Neural cell (in vitro differentiated cells): ENCODE data around the gene CENPX. TPM values are rescaled to one million over a fixed set of nuclear protein-coding genes. Genes with fewer than 3 reads are reported as not detected.

Experiments used
- H2AFZ ChIP-seq: fragments of 200-600, 300-800 bp; sonication (generic), shearing (Covaris generic); 2 replicates; pipeline ENCODE4 v1.6.0; 2014; ENCODE audit warnings: low read depth, mild to moderate bottlenecking, antibody characterized with exemption, low read length, moderate library complexity
- H3F3A ChIP-seq: fragments of 200-600 bp; shearing (Covaris generic); 2 replicates; pipeline ENCODE4 v1.6.1; 2016; ENCODE audit warnings: mild to moderate bottlenecking, moderate library complexity, mixed read lengths, antibody characterized with exemption, low read length; ENCODE audit not compliant: insufficient read depth, poor library complexity, severe bottlenecking
- H3K27ac ChIP-seq: fragments of 200-600, 300-800 bp; sonication (generic), shearing (Covaris generic); 2 replicates; pipeline ENCODE4 v1.5.1; 2014; ENCODE audit warnings: mild to moderate bottlenecking, low read length, moderate library complexity
- H3K27me3 ChIP-seq: fragments of 300-800, 200-600 bp; sonication (generic), shearing (Covaris generic); 2 replicates; pipeline ENCODE4 v1.6.0; 2014; ENCODE audit warnings: mild to moderate bottlenecking, low read depth, low read length, moderate library complexity; ENCODE audit not compliant: insufficient read depth
- H3K36me3 ChIP-seq: fragments of 300-800, 200-600 bp; sonication (generic), shearing (Covaris generic); 2 replicates; pipeline ENCODE4 v1.5.1; 2014; ENCODE audit warnings: mild to moderate bottlenecking, antibody characterized with exemption, low read length, moderate library complexity; ENCODE audit not compliant: insufficient read depth
- H3K4me2 ChIP-seq: fragments of 300-800, 200-600 bp; sonication (generic), shearing (Covaris generic); 2 replicates; pipeline ENCODE4 v1.6.0; 2014; ENCODE audit warnings: mild to moderate bottlenecking, low read length
- H3K4me3 ChIP-seq: fragments of 300-800, 200-600 bp; sonication (generic), shearing (Covaris generic); 2 replicates; pipeline ENCODE4 v1.5.1; 2014; ENCODE audit warnings: mild to moderate bottlenecking, low read length, moderate library complexity
- H3K79me2 ChIP-seq: fragments of 200-600 bp; shearing (Covaris generic); replicated peaks from 2 replicates; pipeline ENCODE4 v1.6.0; 2014; ENCODE audit warnings: mild to moderate bottlenecking, low read length, moderate library complexity; ENCODE audit not compliant: insufficient read depth
- H3K9ac ChIP-seq: fragments of 300-800, 200-600 bp; sonication (generic), shearing (Covaris generic); 2 replicates; pipeline ENCODE4 v1.6.1; 2016; ENCODE audit warnings: mild to moderate bottlenecking, low read length, mixed read lengths
- H3K9me2 ChIP-seq: fragments of 200-600 bp; shearing (Covaris generic); 2 replicates; pipeline ENCODE4 v1.6.1; 2016; ENCODE audit warnings: mild to moderate bottlenecking, low read length, mixed read lengths; ENCODE audit not compliant: insufficient read depth
- H3K9me3 ChIP-seq: fragments of 200-600, 300-800 bp; sonication (generic), shearing (Covaris generic); 2 replicates; pipeline ENCODE4 v1.6.1; 2016; ENCODE audit warnings: mild to moderate bottlenecking, mixed run types, low read length, moderate library complexity, mixed read lengths
- H4K20me1 ChIP-seq: fragments of 200-600 bp; shearing (Covaris generic); 2 replicates; pipeline ENCODE4 v1.6.1; 2016; ENCODE audit warnings: mild to moderate bottlenecking, mixed run types; ENCODE audit not compliant: insufficient read depth
- CTCF ChIP-seq: fragments of 450-650 bp; IDR thresholded peaks from 2 replicates; pipeline ENCODE4 v1.5.1; 2014; ENCODE audit warnings: antibody characterized with exemption, mild to moderate bottlenecking, moderate library complexity; ENCODE audit not compliant: poor library complexity, severe bottlenecking
- EP300 ChIP-seq: fragments of 450-650 bp; conservative IDR thresholded peaks from 2 replicates; pipeline ENCODE4 v1.6.1; 2014; ENCODE audit warnings: antibody characterized with exemption, mild to moderate bottlenecking, moderate library complexity; ENCODE audit not compliant: poor library complexity, severe bottlenecking
- EZH2 ChIP-seq: fragments of 200-600, 300-800 bp; shearing (Covaris generic), sonication (generic); IDR thresholded peaks from 2 replicates; pipeline ENCODE4 v1.6.1; 2014; ENCODE audit warnings: antibody characterized with exemption, low read length, borderline replicate concordance, mild to moderate bottlenecking; ENCODE audit not compliant: insufficient read depth, poor library complexity, severe bottlenecking
- POLR2AphosphoS5 ChIP-seq: IDR thresholded peaks from 2 replicates; pipeline ENCODE4 v1.6.1; 2012
- RAD21 ChIP-seq: fragments of 450-650 bp; conservative IDR thresholded peaks from 2 replicates; pipeline ENCODE4 v1.6.1; 2014; ENCODE audit warnings: antibody characterized with exemption, mild to moderate bottlenecking, moderate library complexity
- TAF1 ChIP-seq: IDR thresholded peaks from 2 replicates; pipeline ENCODE4 v1.6.1; 2012; ENCODE audit warnings: low read depth
- polyA plus RNA-seq: library from polyadenylated mRNA; depleted of rRNA; stranded (reverse); fragments of >200 nt; gene quantifications from 2 replicates; pipeline ENCODE4 v1.2.3, GENCODE V29; 2014
- TF ChIP-seq, protein P1 (sequence below): IDR thresholded peaks from 2 replicates; pipeline ENCODE4 v1.6.1; 2012; ENCODE audit warnings: borderline replicate concordance

Gene CENPX
- polyA plus RNA-seq, 1 donor from 2014 or later: 205 TPM

GRCh38 chr17:82029391-82029790 is 6.7 kb upstream of the CENPX start:
- H3K9me3 ChIP-seq: no peaks in the 10 kb centered on the region
- no peaks in the 10 kb centered on the region for H3F3A ChIP-seq
- H3K9me2 ChIP-seq: no peaks in the 10 kb centered on the region
- no peaks in the 10 kb centered on the region for H4K20me1 ChIP-seq
- H3K79me2 ChIP-seq: no peaks in the 10 kb centered on the region
- H3K36me3 ChIP-seq: no peaks in the 10 kb centered on the region
- TF ChIP-seq CTCF: no peak
- no peak overlapping the region for H3K4me2 ChIP-seq
- H3K27me3 ChIP-seq: no peaks in the 10 kb centered on the region
- no peak overlapping the region for H3K4me3 ChIP-seq
- no peak overlapping the region for H2AFZ ChIP-seq
- no peak overlapping the region for H3K9ac ChIP-seq
- no peak overlapping the region for H3K27ac ChIP-seq

GRCh38 chr17:82028966-82029365 is 6.3 kb upstream of the CENPX start:
- H3K4me2 ChIP-seq: no peak overlapping the region
- no peaks in the 10 kb centered on the region for H3K79me2 ChIP-seq
- TF ChIP-seq, protein P1, sequence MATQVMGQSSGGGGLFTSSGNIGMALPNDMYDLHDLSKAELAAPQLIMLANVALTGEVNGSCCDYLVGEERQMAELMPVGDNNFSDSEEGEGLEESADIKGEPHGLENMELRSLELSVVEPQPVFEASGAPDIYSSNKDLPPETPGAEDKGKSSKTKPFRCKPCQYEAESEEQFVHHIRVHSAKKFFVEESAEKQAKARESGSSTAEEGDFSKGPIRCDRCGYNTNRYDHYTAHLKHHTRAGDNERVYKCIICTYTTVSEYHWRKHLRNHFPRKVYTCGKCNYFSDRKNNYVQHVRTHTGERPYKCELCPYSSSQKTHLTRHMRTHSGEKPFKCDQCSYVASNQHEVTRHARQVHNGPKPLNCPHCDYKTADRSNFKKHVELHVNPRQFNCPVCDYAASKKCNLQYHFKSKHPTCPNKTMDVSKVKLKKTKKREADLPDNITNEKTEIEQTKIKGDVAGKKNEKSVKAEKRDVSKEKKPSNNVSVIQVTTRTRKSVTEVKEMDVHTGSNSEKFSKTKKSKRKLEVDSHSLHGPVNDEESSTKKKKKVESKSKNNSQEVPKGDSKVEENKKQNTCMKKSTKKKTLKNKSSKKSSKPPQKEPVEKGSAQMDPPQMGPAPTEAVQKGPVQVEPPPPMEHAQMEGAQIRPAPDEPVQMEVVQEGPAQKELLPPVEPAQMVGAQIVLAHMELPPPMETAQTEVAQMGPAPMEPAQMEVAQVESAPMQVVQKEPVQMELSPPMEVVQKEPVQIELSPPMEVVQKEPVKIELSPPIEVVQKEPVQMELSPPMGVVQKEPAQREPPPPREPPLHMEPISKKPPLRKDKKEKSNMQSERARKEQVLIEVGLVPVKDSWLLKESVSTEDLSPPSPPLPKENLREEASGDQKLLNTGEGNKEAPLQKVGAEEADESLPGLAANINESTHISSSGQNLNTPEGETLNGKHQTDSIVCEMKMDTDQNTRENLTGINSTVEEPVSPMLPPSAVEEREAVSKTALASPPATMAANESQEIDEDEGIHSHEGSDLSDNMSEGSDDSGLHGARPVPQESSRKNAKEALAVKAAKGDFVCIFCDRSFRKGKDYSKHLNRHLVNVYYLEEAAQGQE: no peak
- TF ChIP-seq TAF1: no peak
- no peak for TF ChIP-seq EP300
- no peak for TF ChIP-seq POLR2AphosphoS5
- no peak for TF ChIP-seq CTCF
- TF ChIP-seq RAD21: no peak
- no peak for TF ChIP-seq EZH2
- no peaks in the 10 kb centered on the region for H3K36me3 ChIP-seq
- no peaks in the 10 kb centered on the region for H3K9me2 ChIP-seq
- no peaks in the 10 kb centered on the region for H4K20me1 ChIP-seq
- no peak overlapping the region for H3K27ac ChIP-seq
- H3K9me3 ChIP-seq: no peaks in the 10 kb centered on the region
- no peak overlapping the region for H3K4me3 ChIP-seq
- H2AFZ ChIP-seq: no peak overlapping the region
- no peaks in the 10 kb centered on the region for H3K27me3 ChIP-seq
- H3F3A ChIP-seq: no peaks in the 10 kb centered on the region
- no peak overlapping the region for H3K9ac ChIP-seq

- Histone ChIP-seq H3K9me3 (no peaks in the 10 kb centered on the region), H3K4me2 (no peak overlapping the region), H3K27me3 (no peaks in the 10 kb centered on the region), H3K9ac (no peak overlapping the region), H3F3A (no peaks in the 10 kb centered on the region), H3K4me3 (no peak overlapping the region), H3K79me2 (no peaks in the 10 kb centered on the region), H3K9me2 (no peaks in the 10 kb centered on the region), H3K27ac (no peak overlapping the region), H4K20me1 (no peaks in the 10 kb centered on the region), H3K36me3 (no peaks in the 10 kb centered on the region), H2AFZ (no peak overlapping the region)
- TF ChIP-seq POLR2AphosphoS5 (no peak), EZH2 (no peak), CTCF (no peak), TAF1 (no peak)
Observed at GRCh38 chr17:82028246-82028645, 5.6 kb upstream of the CENPX start.
